NCI-H524 treated with DMSO at 0.1 percent for 48 hours (cell line): ENCODE data around the gene CDC6.
"Not testable (repeated sequence)": the region's sequence is repeated elsewhere in the genome, so short reads cannot be mapped to it uniquely, and the experiment has no call there.

ENCODE experiments used
- DNase-seq: peaks from one replicate; lab custom pipeline; 2025; lab: John Stamatoyannopoulos, UW

The CDC6 gene

GRCh38 chr17:40290629-40291280, 3.1 kb downstream of the CDC6 start:
- DNase-seq, result peak; percentile 37

GRCh38 chr17:40291281-40291664, 3.6 kb downstream of the CDC6 start:
- DNase-seq, result no peak

GRCh38 chr17:40293363-40293762, 5.7 kb downstream of the CDC6 start:
- DNase-seq, result no peak

- DNase-seq, result no peak
Measured at GRCh38 chr17:40295488-40296436, 8.1 kb downstream of the CDC6 start.

GRCh38 chr17:40297511-40297910, 9.8 kb downstream of the CDC6 start:
- no peak for DNase-seq

- DNase-seq, result no peak
Measured at GRCh38 chr17:40298726-40299125, 11.0 kb downstream of the CDC6 start.

GRCh38 chr17:40299159-40299757, 11.6 kb downstream of the CDC6 start:
- not testable (repeated sequence) for DNase-seq

- no peak for DNase-seq
Measured at GRCh38 chr17:40301315-40301714, 13.6 kb downstream of the CDC6 start.

GRCh38 chr17:40303009-40303657, 15.5 kb downstream of the CDC6 start:
- peak; percentile 57 for DNase-seq

GRCh38 chr17:40303708-40304551, 16.3 kb downstream of the CDC6 start:
- DNase-seq, result no peak

- not testable (repeated sequence) for DNase-seq
Measured at GRCh38 chr17:40304552-40304863, 16.8 kb downstream of the CDC6 start.

- DNase-seq, result not testable (repeated sequence)
Measured at GRCh38 chr17:40304866-40305265, 17.2 kb downstream of the CDC6 start.

- no peak for DNase-seq
Measured at GRCh38 chr17:40306395-40306794, 18.7 kb downstream of the CDC6 start.

- no peak for DNase-seq
Measured at GRCh38 chr17:40307001-40307730, 19.5 kb downstream of the CDC6 start.

- no peak for DNase-seq
Measured at GRCh38 chr17:40307740-40308239, 20.1 kb downstream of the CDC6 start.

- DNase-seq, result no peak
Measured at GRCh38 chr17:40309031-40309948, 21.6 kb downstream of the CDC6 start, which contains the start of gene RARA. Gene RARA, plus strand, starts transcription at chr17:40309180. Its CDS starts 22,039 bp downstream, at chr17:40331219.

- no peak for DNase-seq
Measured at GRCh38 chr17:40309949-40310510, 22.4 kb downstream of the CDC6 start.

- DNase-seq, result no peak
Measured at GRCh38 chr17:40310882-40311391, 23.3 kb downstream of the CDC6 start.

GRCh38 chr17:40311575-40311974, 23.9 kb downstream of the CDC6 start:
- no peak for DNase-seq
